ENCODE results near the gene RTP3. TPM values are rescaled to one million over a fixed set of nuclear protein-coding genes. Genes with fewer than 3 reads are reported as not detected.
A peak's percentile ranks its signal among the peaks of the same experiment; 100 is the strongest.

RTP3 gene
- total RNA-seq (ENCODE audit: low replicate concordance): not detected in 2 replicates

GRCh38 chr3:46497556-46498265 lies at the start of gene RTP3:
Gene RTP3 (plus strand): TSS chr3:46497976. CDS start chr3:46498063, 87 bp downstream.
- TF ChIP-seq CTCF (IDR thresholded peaks at IDR 0.05; ENCODE audit: insufficient read depth, low read length): no peak
- no peak within 1 kb of the TSS for H3K4me3 ChIP-seq (ENCODE audit: low read depth, low read length)
- DNase-seq (ENCODE audit: low read depth): no peak

- H3K4me3 ChIP-seq (ENCODE audit: low read depth, low read length): no peak overlapping the region
- TF ChIP-seq CTCF (IDR thresholded peaks at IDR 0.05; ENCODE audit: insufficient read depth, low read length): no peak
- no peak for DNase-seq (ENCODE audit: low read depth)
Measured at GRCh38 chr3:46448721-46449120, 49.1 kb upstream of the RTP3 start.

GRCh38 chr3:46449755-46450552 lies 47.8 kb upstream of the RTP3 start:
- TF ChIP-seq CTCF (IDR thresholded peaks at IDR 0.05; ENCODE audit: insufficient read depth, low read length): peak; percentile 75
- H3K4me3 ChIP-seq (ENCODE audit: low read depth, low read length): no peak overlapping the region
- DNase-seq (ENCODE audit: low read depth): peak; percentile 26

GRCh38 chr3:46453526-46454208 lies 44.1 kb upstream of the RTP3 start:
- no peak for TF ChIP-seq CTCF (IDR thresholded peaks at IDR 0.05; ENCODE audit: insufficient read depth, low read length)
- no peak overlapping the region for H3K4me3 ChIP-seq (ENCODE audit: low read depth, low read length)
- no peak for DNase-seq (ENCODE audit: low read depth)

- no peak overlapping the region for H3K4me3 ChIP-seq (ENCODE audit: low read depth, low read length)
- TF ChIP-seq CTCF (IDR thresholded peaks at IDR 0.05; ENCODE audit: insufficient read depth, low read length): no peak
- DNase-seq (ENCODE audit: low read depth): no peak
Measured at GRCh38 chr3:46454209-46454595, 43.6 kb upstream of the RTP3 start.

- no peak overlapping the region for H3K4me3 ChIP-seq (ENCODE audit: low read depth, low read length)
- TF ChIP-seq CTCF (IDR thresholded peaks at IDR 0.05; ENCODE audit: insufficient read depth, low read length): no peak
- DNase-seq (ENCODE audit: low read depth): no peak
Measured at GRCh38 chr3:46454606-46455005, 43.2 kb upstream of the RTP3 start.

Data from fibroblast of the aortic adventitia (primary cell).